IMR-90 (cell line): Measurements from ENCODE around the gene CBY1. TPM values are rescaled to one million over a fixed set of nuclear protein-coding genes. Genes with fewer than 3 reads are reported as not detected.

Experiments
- polyA plus RNA-seq, 3 experiments: library from polyadenylated mRNA; depleted of rRNA; stranded (reverse); fragments of >200 nt; gene quantifications; 2 replicates each; pipeline ENCODE4 v1.2.3, GENCODE V29; 2012; ENCODE audit warnings: low replicate concordance in 1 of 3
- total RNA-seq: library from RNA; depleted of rRNA; stranded (reverse); fragments of >200 nt; gene quantifications from 2 replicates; pipeline ENCODE4 v1.2.3, GENCODE V29; 2012
- TF ChIP-seq, protein P1 (sequence below): conservative IDR thresholded peaks from 2 replicates; pipeline ENCODE4 v1.5.1; 2012; ENCODE audit warnings: mild to moderate bottlenecking, low read depth, low read length, improper control_type of control experiment

The CBY1 gene
- total and polyA plus RNA-seq, 2 of the 4 experiments (the other 2 are of a cell fraction): 13.8 to 30.0 TPM

- TF ChIP-seq, protein P1, sequence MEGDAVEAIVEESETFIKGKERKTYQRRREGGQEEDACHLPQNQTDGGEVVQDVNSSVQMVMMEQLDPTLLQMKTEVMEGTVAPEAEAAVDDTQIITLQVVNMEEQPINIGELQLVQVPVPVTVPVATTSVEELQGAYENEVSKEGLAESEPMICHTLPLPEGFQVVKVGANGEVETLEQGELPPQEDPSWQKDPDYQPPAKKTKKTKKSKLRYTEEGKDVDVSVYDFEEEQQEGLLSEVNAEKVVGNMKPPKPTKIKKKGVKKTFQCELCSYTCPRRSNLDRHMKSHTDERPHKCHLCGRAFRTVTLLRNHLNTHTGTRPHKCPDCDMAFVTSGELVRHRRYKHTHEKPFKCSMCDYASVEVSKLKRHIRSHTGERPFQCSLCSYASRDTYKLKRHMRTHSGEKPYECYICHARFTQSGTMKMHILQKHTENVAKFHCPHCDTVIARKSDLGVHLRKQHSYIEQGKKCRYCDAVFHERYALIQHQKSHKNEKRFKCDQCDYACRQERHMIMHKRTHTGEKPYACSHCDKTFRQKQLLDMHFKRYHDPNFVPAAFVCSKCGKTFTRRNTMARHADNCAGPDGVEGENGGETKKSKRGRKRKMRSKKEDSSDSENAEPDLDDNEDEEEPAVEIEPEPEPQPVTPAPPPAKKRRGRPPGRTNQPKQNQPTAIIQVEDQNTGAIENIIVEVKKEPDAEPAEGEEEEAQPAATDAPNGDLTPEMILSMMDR: peak; percentile 13; the same call in 1 of the 2 replicates
Measured at GRCh38 chr22:38705235-38706100, 49.0 kb downstream of the CBY1 start, which contains the start of gene GTPBP1 (continued).
